Epithelial cell of proximal tubule (primary cell): Measurements from ENCODE around the gene MYLK4. TPM values are rescaled to one million over a fixed set of nuclear protein-coding genes. Genes with fewer than 3 reads are reported as not detected.

ENCODE experiments used
- DNase-seq: peaks from one replicate; pipeline ENCODE4 v3.0.0-alpha.2; 2011; ENCODE audit warnings: low read depth
- H3K4me3 ChIP-seq: 2 replicates; pipeline ENCODE4 v1.5.1; 2011; ENCODE audit warnings: low read depth, mild to moderate bottlenecking, low read length
- CTCF ChIP-seq: conservative IDR thresholded peaks from 2 replicates; pipeline ENCODE4 v1.5.1; 2012; ENCODE audit warnings: low read depth, mild to moderate bottlenecking, low read length
- total RNA-seq: library from RNA; depleted of rRNA; stranded (reverse); fragments of >200 nt; gene quantifications from 2 replicates; pipeline ENCODE4 v1.2.3, GENCODE V29; 2015

The MYLK4 gene
- total RNA-seq, 1 donor from 2014 or later = 0.46 TPM

- no peak overlapping the region for H3K4me3 ChIP-seq
- TF ChIP-seq CTCF = no peak
- no peak for DNase-seq
Observed at GRCh38 chr6:2730353-2731107, 20.2 kb downstream of the MYLK4 start.

GRCh38 chr6:2729921-2730320 lies 20.8 kb downstream of the MYLK4 start:
- no peak for DNase-seq
- TF ChIP-seq CTCF = no peak

GRCh38 chr6:2725999-2726567 lies 24.6 kb downstream of the MYLK4 start:
- no peak for TF ChIP-seq CTCF
- no peak for DNase-seq
- no peak overlapping the region for H3K4me3 ChIP-seq

More at GRCh38 chr6:2729921-2730320, 20.8 kb downstream of the MYLK4 start:
- H3K4me3 ChIP-seq = no peak overlapping the region

GRCh38 chr6:2725364-2725988 lies 25.2 kb downstream of the MYLK4 start:
- H3K4me3 ChIP-seq = no peak overlapping the region
- DNase-seq = no peak
- TF ChIP-seq CTCF = no peak

GRCh38 chr6:2721219-2721618 lies 29.5 kb downstream of the MYLK4 start:
- no peak for TF ChIP-seq CTCF
- no peak for DNase-seq
- no peak overlapping the region for H3K4me3 ChIP-seq

- DNase-seq = no peak
- H3K4me3 ChIP-seq = no peak overlapping the region
- no peak for TF ChIP-seq CTCF
Observed at GRCh38 chr6:2719093-2719455, 31.6 kb downstream of the MYLK4 start.
